ENCODE data around the gene KLHL14. TPM values are rescaled to one million over a fixed set of nuclear protein-coding genes. Genes with fewer than 3 reads are reported as not detected.
A peak's percentile ranks its signal among the peaks of the same experiment; 100 is the strongest.

KLHL14 gene
- total RNA-seq, 4 donors from 2014 or later = 0.28 to 14.0 (median 1.1) TPM

GRCh38 chr18:32773382-32773712, 524 bp upstream of the KLHL14 start:
- peaks cover 0 to 25% of the 10 kb centered on the region in 2 donors for H3K27me3 ChIP-seq
- peaks cover 0 to 27% (median 1%) of the 10 kb centered on the region in 4 donors for H3K4me1 ChIP-seq
- H3K4me3 ChIP-seq = no peak overlapping the region
- H3K36me3 ChIP-seq = no peaks in the 10 kb centered on the region
- peak overlapping the region in 1 of 4 donors; percentile 87 for H3K27ac ChIP-seq
- no peaks in the 10 kb centered on the region for H3K9me3 ChIP-seq
- TF ChIP-seq CTCF (IDR thresholded peaks at IDR 0.05) (no peak), POLR2A (IDR thresholded peaks at IDR 0.05) (no peak)
- DNase-seq = no peak

- H3K27me3 ChIP-seq = peaks cover 0 to 25% of the 10 kb centered on the region in 2 donors
- H3K9me3 ChIP-seq = no peaks in the 10 kb centered on the region
- H3K4me1 ChIP-seq = peaks cover 0 to 27% (median 1%) of the 10 kb centered on the region in 4 donors
- H3K36me3 ChIP-seq = no peaks in the 10 kb centered on the region
- peak overlapping the region; percentile 40 to 59 (median 46) for H3K4me3 ChIP-seq
- TF ChIP-seq CTCF (IDR thresholded peaks at IDR 0.05) (no peak), POLR2A (IDR thresholded peaks at IDR 0.05) (no peak)
- H3K27ac ChIP-seq = peak overlapping the region in 2 of 4 donors; percentile 50 to 87
- DNase-seq = peak; percentile 30 to 54 (median 52)
These were observed 797 bp downstream of the KLHL14 start for GRCh38 chr18:32771871-32772580.

GRCh38 chr18:32771169-32771751, 1.6 kb downstream of the KLHL14 start:
- Histone ChIP-seq H3K27me3 (peaks cover 0 to 25% of the 10 kb centered on the region in 2 donors), H3K4me1 (peaks cover 0 to 27% (median 1%) of the 10 kb centered on the region in 4 donors), H3K36me3 (no peaks in the 10 kb centered on the region), H3K9me3 (no peaks in the 10 kb centered on the region), H3K27ac (peak overlapping the region in 2 of 4 donors; percentile 50 to 87), H3K4me3 (peak overlapping the region; percentile 40 to 59 (median 46))
- DNase-seq = peak; percentile 47 to 50 (median 47)
- TF ChIP-seq POLR2A (IDR thresholded peaks at IDR 0.05) (no peak), CTCF (IDR thresholded peaks at IDR 0.05) (no peak)

- peak overlapping the region; percentile 40 to 59 (median 46) for H3K4me3 ChIP-seq
- TF ChIP-seq CTCF (IDR thresholded peaks at IDR 0.05) = no peak
- TF ChIP-seq POLR2A (IDR thresholded peaks at IDR 0.05) = no peak
- no peaks in the 10 kb centered on the region for H3K36me3 ChIP-seq
- peak overlapping the region in 2 of 4 donors; percentile 50 to 87 for H3K27ac ChIP-seq
- H3K9me3 ChIP-seq = no peaks in the 10 kb centered on the region
- peaks cover 0 to 25% of the 10 kb centered on the region in 2 donors for H3K27me3 ChIP-seq
- H3K4me1 ChIP-seq = peaks cover 0 to 27% (median 1%) of the 10 kb centered on the region in 4 donors
- peak in 2 of 3 donors; percentile 31 to 52 for DNase-seq
These were observed 2.1 kb downstream of the KLHL14 start for GRCh38 chr18:32770666-32771168.

- peak overlapping the region in 2 of 4 donors; percentile 50 to 87 for H3K27ac ChIP-seq
- peak overlapping the region; percentile 40 to 59 (median 46) for H3K4me3 ChIP-seq
- TF ChIP-seq CTCF (IDR thresholded peaks at IDR 0.05) (no peak), POLR2A (IDR thresholded peaks at IDR 0.05) (no peak)
- peak; percentile 51 to 59 (median 59) for DNase-seq
- H3K36me3 ChIP-seq = no peaks in the 10 kb centered on the region
- no peaks in the 10 kb centered on the region for H3K9me3 ChIP-seq
- H3K27me3 ChIP-seq = peaks cover 0 to 25% of the 10 kb centered on the region in 2 donors
- H3K4me1 ChIP-seq = peaks cover 0 to 27% (median 1%) of the 10 kb centered on the region in 4 donors
These were observed 2.7 kb downstream of the KLHL14 start for GRCh38 chr18:32770054-32770665.

All from Peyer's patch (tissue), 4 donors.